GM23248 (cell line): ENCODE results near the gene LILRB3. TPM values are rescaled to one million over a fixed set of nuclear protein-coding genes. Genes with fewer than 3 reads are reported as not detected.

Experiments used
- DNase-seq: peaks from one replicate; pipeline ENCODE4 v3.0.0-alpha.2; 2015
- H2AFZ ChIP-seq: fragments of 200-600 bp; sonication (generic); 2 replicates; pipeline ENCODE4 v1.6.1; 2016; ENCODE audit warnings: antibody characterized with exemption
- H3F3A ChIP-seq: fragments of 200-600 bp; sonication (generic); 2 replicates; pipeline ENCODE4 v1.6.1; 2016; ENCODE audit warnings: mild to moderate bottlenecking, antibody characterized with exemption, mixed run types; ENCODE audit not compliant: insufficient read depth
- H3K27ac ChIP-seq: fragments of 200-600 bp; sonication (generic); 2 replicates; pipeline ENCODE4 v1.5.1; 2016; ENCODE audit warnings: mild to moderate bottlenecking
- H3K27me3 ChIP-seq: fragments of 200-600 bp; sonication (generic); replicated peaks from 2 replicates; pipeline ENCODE4 v1.6.1; 2016; ENCODE audit warnings: mild to moderate bottlenecking; ENCODE audit not compliant: insufficient read depth
- H3K36me3 ChIP-seq: fragments of 200-600 bp; sonication (generic); 2 replicates; pipeline ENCODE4 v1.6.1; 2016; ENCODE audit warnings: low read depth, mild to moderate bottlenecking
- H3K4me1 ChIP-seq: fragments of 200-600 bp; sonication (generic); 2 replicates; pipeline ENCODE4 v1.6.1; 2016; ENCODE audit warnings: mild to moderate bottlenecking; ENCODE audit not compliant: insufficient read depth
- H3K4me2 ChIP-seq: fragments of 200-600 bp; sonication (generic); one replicate; pipeline ENCODE4 v1.6.1; 2016; ENCODE audit warnings: mild to moderate bottlenecking; ENCODE audit not compliant: unreplicated experiment
- H3K4me3 ChIP-seq: fragments of 200-600 bp; sonication (generic); 2 replicates; pipeline ENCODE4 v1.5.1; 2016; ENCODE audit warnings: mild to moderate bottlenecking
- H3K79me2 ChIP-seq: fragments of 200-600 bp; sonication (generic); 2 replicates; pipeline ENCODE4 v1.6.1; 2016; ENCODE audit warnings: mild to moderate bottlenecking; ENCODE audit not compliant: insufficient read depth
- H3K9ac ChIP-seq: fragments of 200-600 bp; sonication (generic); 2 replicates; pipeline ENCODE4 v1.6.1; 2016; ENCODE audit warnings: mild to moderate bottlenecking
- H3K9me2 ChIP-seq: fragments of 200-600 bp; sonication (generic); 2 replicates; pipeline ENCODE4 v1.6.1; 2016; ENCODE audit warnings: mixed run types, mild to moderate bottlenecking, moderate library complexity; ENCODE audit not compliant: insufficient read depth
- H3K9me3 ChIP-seq: fragments of 200-600 bp; sonication (generic); one replicate; pipeline ENCODE4 v1.6.1; 2017; ENCODE audit warnings: low read depth
- H4K20me1 ChIP-seq: fragments of 200-600 bp; sonication (generic); 2 replicates; pipeline ENCODE4 v1.6.0; 2016; ENCODE audit not compliant: insufficient read depth
- EZH2 ChIP-seq: fragments of 200-600 bp; sonication (generic); IDR thresholded peaks from 2 replicates; pipeline ENCODE4 v1.6.1; 2018; ENCODE audit warnings: antibody characterized with exemption, mild to moderate bottlenecking; ENCODE audit not compliant: insufficient read depth, poor library complexity, severe bottlenecking
- EZH2phosphoT487 ChIP-seq: fragments of 200-600 bp; sonication (generic); IDR thresholded peaks from 2 replicates; pipeline ENCODE4 v1.6.1; 2018; ENCODE audit warnings: antibody characterized with exemption, moderate library complexity, mild to moderate bottlenecking, low read depth; ENCODE audit not compliant: insufficient read depth
- WGBS, 2 experiments: methylation state at CpG; one replicate each; pipeline ENCODE4 v1.1.6; 2015 to 2017; ENCODE audit warnings: low lambda C conversion rate in 2 of 2, low coverage in 1 of 2; ENCODE audit errors: missing lambda C conversion rate in 2 of 2; 5-methylcytosine and 5-hydroxymethylcytosine counted together
- in situ Hi-C: fragments of 300-500 bp; cut with MboI; formaldehyde crosslinking; loops from 2 replicates; pipeline ENCODE4 v1.15.0; 2020
- polyA plus RNA-seq: library from polyadenylated mRNA; unstranded; fragments of >200 nt; fragmentation: Nextera tagmentation; extraction: Ambion mirVana; gene quantifications from 2 replicates; pipeline ENCODE4 v1.2.1, GENCODE V29; 2016
- total RNA-seq: library from RNA; depleted of rRNA; stranded (reverse); fragments of >200 nt; shearing (Covaris generic); gene quantifications from 2 replicates; pipeline ENCODE4 v1.2.3, GENCODE V29; 2014

LILRB3 gene
- total and polyA plus RNA-seq, 2 experiments from 2014 or later = 0.53 TPM; not detected in 1

- H3K9ac ChIP-seq = no peak overlapping the region
- peaks cover 18% of the 10 kb centered on the region for H3K27me3 ChIP-seq
- H3K79me2 ChIP-seq = no peaks in the 10 kb centered on the region
- in situ Hi-C loops = no loop called here
- no peak overlapping the region for H3K4me2 ChIP-seq
- H3K9me2 ChIP-seq = no peaks in the 10 kb centered on the region
- H3K9me3 ChIP-seq = no peaks in the 10 kb centered on the region
- H3K4me1 ChIP-seq = no peaks in the 10 kb centered on the region
- H3K27ac ChIP-seq = no peak overlapping the region
- H4K20me1 ChIP-seq = no peaks in the 10 kb centered on the region
- no peaks in the 10 kb centered on the region for H3F3A ChIP-seq
- TF ChIP-seq EZH2phosphoT487 = no peak
- no peak for TF ChIP-seq EZH2
- WGBS, 2 experiments = 8 to 15% methylated on average over 6 of the region's 6 CpGs
- peak; percentile 54 for DNase-seq
- no peak overlapping the region for H2AFZ ChIP-seq
- no peaks in the 10 kb centered on the region for H3K36me3 ChIP-seq
- no peak overlapping the region for H3K4me3 ChIP-seq
These were observed 43.3 kb upstream of the LILRB3 start for GRCh38 chr19:54266133-54266532.

GRCh38 chr19:54262470-54262869, 39.7 kb upstream of the LILRB3 start:
- DNase-seq = no peak
- 40 to 48% methylated on average over 2 of the region's 2 CpGs for WGBS, 2 experiments
- H3K4me2 ChIP-seq = no peak overlapping the region
- H3F3A ChIP-seq = no peaks in the 10 kb centered on the region
- no peak overlapping the region for H2AFZ ChIP-seq
- H3K4me1 ChIP-seq = no peaks in the 10 kb centered on the region
- peaks cover 7% of the 10 kb centered on the region; the same call in 1 of the 2 replicates for H3K27me3 ChIP-seq
- no peaks in the 10 kb centered on the region for H3K9me3 ChIP-seq
- TF ChIP-seq EZH2phosphoT487 (no peak), EZH2 (no peak)
- no peaks in the 10 kb centered on the region for H3K79me2 ChIP-seq
- in situ Hi-C loops = no loop called here
- no peak overlapping the region for H3K9ac ChIP-seq
- no peaks in the 10 kb centered on the region for H3K9me2 ChIP-seq
- H3K4me3 ChIP-seq = no peak overlapping the region
- H3K36me3 ChIP-seq = no peaks in the 10 kb centered on the region
- no peaks in the 10 kb centered on the region for H4K20me1 ChIP-seq
- H3K27ac ChIP-seq = no peak overlapping the region

DNA sequence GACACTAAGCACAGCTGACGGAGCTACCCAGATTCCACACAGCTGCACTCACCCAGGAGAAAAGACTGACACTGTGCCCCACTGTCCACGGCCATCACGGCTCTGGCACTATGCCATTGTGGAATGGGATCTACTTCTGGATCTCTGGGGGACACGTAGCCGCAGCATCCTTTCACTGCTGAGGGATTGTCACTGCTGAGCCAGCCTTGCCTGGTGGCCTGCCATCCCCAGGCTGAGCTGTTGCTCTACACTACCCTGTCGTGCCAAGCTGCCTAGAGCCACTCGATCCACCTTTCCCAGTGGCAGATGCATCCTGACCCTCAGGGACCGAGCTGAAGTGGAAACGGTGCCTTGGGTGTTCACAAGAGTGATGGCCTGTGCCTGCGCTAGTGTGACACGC, 39.3 kb upstream of the LILRB3 start:
- H3K27me3 ChIP-seq = peaks cover 11% of the 10 kb centered on the region; the same call in 1 of the 2 replicates

GRCh38 chr19:54257116-54257480, 34.3 kb upstream of the LILRB3 start, which contains the start of gene LILRB5:
Gene LILRB5, minus strand, starts transcription at chr19:54257273. Its CDS starts 80 bp downstream, at chr19:54257193.
- H3K4me3 ChIP-seq = no peak within 1 kb of the TSS
- H2AFZ ChIP-seq = no peak within 1 kb of the TSS
- no peak within 1 kb of the TSS for H3K4me2 ChIP-seq
- H3K4me1 ChIP-seq = no peaks in the 10 kb centered on the region
- TF ChIP-seq EZH2 = no peak
- no peak for TF ChIP-seq EZH2phosphoT487
- H3F3A ChIP-seq = no peaks in the 10 kb centered on the region
- no peaks in the 10 kb centered on the region for H3K9me2 ChIP-seq
- no peak for DNase-seq
- H3K9ac ChIP-seq = no peak within 1 kb of the TSS
- no peaks in the 10 kb centered on the region for H4K20me1 ChIP-seq
- peaks cover 32% of the 10 kb centered on the region for H3K27me3 ChIP-seq
- no peaks in the 10 kb centered on the region for H3K9me3 ChIP-seq
- in situ Hi-C loops = no loop called here
- H3K27ac ChIP-seq = no peak within 1 kb of the TSS
- 36 to 45% methylated on average over 9 of the region's 9 CpGs for WGBS, 2 experiments
- H3K36me3 ChIP-seq = no peaks in the 10 kb centered on the region
- H3K79me2 ChIP-seq = no peaks in the 10 kb centered on the region

More for the DNA sequence above, 39.3 kb upstream of the LILRB3 start:
- Histone ChIP-seq H2AFZ (no peak overlapping the region), H3K27ac (no peak overlapping the region), H3K36me3 (no peaks in the 10 kb centered on the region), H3K9me3 (no peaks in the 10 kb centered on the region), H3K9me2 (no peaks in the 10 kb centered on the region), H3K4me3 (no peak overlapping the region), H3K4me2 (no peak overlapping the region), H3K4me1 (no peaks in the 10 kb centered on the region), H4K20me1 (no peaks in the 10 kb centered on the region), H3F3A (no peaks in the 10 kb centered on the region), H3K79me2 (no peaks in the 10 kb centered on the region), H3K9ac (no peak overlapping the region)
- TF ChIP-seq EZH2phosphoT487 = no peak
- no peak for TF ChIP-seq EZH2
- DNase-seq = no peak
- in situ Hi-C loops = no loop called here
- WGBS, 2 experiments = 63 to 70% methylated on average over 11 of the region's 11 CpGs
